GM19043 (cell line): ENCODE measurements around the gene UBASH3A.

Experiments used
- ATAC-seq: cut with Tn5 transposase; IDR thresholded peaks from one replicate; pipeline ENCODE4 v1.9.1; 2021; ENCODE audit warnings: low read depth; ENCODE audit not compliant: unreplicated experiment

Gene UBASH3A

GRCh38 chr21:42403611-42404231, at the start of gene UBASH3A:
Gene UBASH3A, plus strand, starts transcription at chr21:42403902. Its CDS starts 44 bp downstream, at chr21:42403946.
- no peak for ATAC-seq

GRCh38 chr21:42356046-42356445, 47.7 kb upstream of the UBASH3A start:
- ATAC-seq, result no peak

- ATAC-seq, result no peak
These were observed 47.1 kb upstream of the UBASH3A start for GRCh38 chr21:42356650-42357049.

- no peak for ATAC-seq
These were observed 46.4 kb upstream of the UBASH3A start for GRCh38 chr21:42357307-42357706.

GRCh38 chr21:42358261-42358660, 45.4 kb upstream of the UBASH3A start:
- ATAC-seq, result no peak

GRCh38 chr21:42358937-42359336, 44.8 kb upstream of the UBASH3A start:
- ATAC-seq, result no peak

- ATAC-seq, result no peak
These were observed 43.4 kb upstream of the UBASH3A start for GRCh38 chr21:42360317-42360716.

GRCh38 chr21:42361286-42361685, 42.4 kb upstream of the UBASH3A start:
- ATAC-seq, result no peak

GRCh38 chr21:42362198-42362597, 41.5 kb upstream of the UBASH3A start:
- no peak for ATAC-seq

GRCh38 chr21:42362700-42363099, 41.0 kb upstream of the UBASH3A start:
- no peak for ATAC-seq

- ATAC-seq, result no peak
These were observed 40.4 kb upstream of the UBASH3A start for GRCh38 chr21:42363312-42363711.

GRCh38 chr21:42364304-42364865, 39.3 kb upstream of the UBASH3A start:
- ATAC-seq, result no peak

GRCh38 chr21:42365770-42366169, 37.9 kb upstream of the UBASH3A start:
- ATAC-seq, result no peak

- ATAC-seq, result no peak
These were observed 37.3 kb upstream of the UBASH3A start, which contains the start of gene TFF1 for GRCh38 chr21:42366292-42367010. Gene TFF1, minus strand, starts transcription at chr21:42366535. Its CDS starts 40 bp downstream, at chr21:42366495.

GRCh38 chr21:42367367-42368165, 36.1 kb upstream of the UBASH3A start:
- no peak for ATAC-seq

GRCh38 chr21:42369821-42370220, 33.9 kb upstream of the UBASH3A start:
- no peak for ATAC-seq

GRCh38 chr21:42370894-42371654, 32.6 kb upstream of the UBASH3A start:
- no peak for ATAC-seq

- ATAC-seq, result no peak
These were observed 30.4 kb upstream of the UBASH3A start for GRCh38 chr21:42373196-42373907.

GRCh38 chr21:42373908-42374455, 29.7 kb upstream of the UBASH3A start:
- no peak for ATAC-seq
